KMS-11 (cell line): Measurements from ENCODE around the gene VEPH1.

Experiments
- H2AFZ ChIP-seq: fragments of 200-600 bp; sonication (generic); 2 replicates; pipeline ENCODE4 v1.6.1; 2016; ENCODE audit warnings: antibody characterized with exemption, mixed run types, low read depth
- H3K27ac ChIP-seq: fragments of 200-600 bp; sonication (generic); 2 replicates; pipeline ENCODE4 v1.6.1; 2016; ENCODE audit warnings: mild to moderate bottlenecking, mixed run types
- H3K27me3 ChIP-seq: fragments of 200-600 bp; sonication (generic); 2 replicates; pipeline ENCODE4 v1.6.1; 2017; ENCODE audit warnings: mild to moderate bottlenecking, low read depth, mixed run types, moderate library complexity; ENCODE audit not compliant: insufficient read depth
- H3K36me3 ChIP-seq: fragments of 200-600 bp; sonication (generic); 2 replicates; pipeline ENCODE4 v1.6.1; 2017; ENCODE audit warnings: mild to moderate bottlenecking, mixed run types; ENCODE audit not compliant: insufficient read depth
- H3K4me1 ChIP-seq: fragments of 200-600 bp; sonication (generic); 2 replicates; pipeline ENCODE4 v1.6.1; 2016; ENCODE audit warnings: mild to moderate bottlenecking, low read depth, mixed run types; ENCODE audit not compliant: poor library complexity, severe bottlenecking
- H3K4me2 ChIP-seq: fragments of 200-600 bp; sonication (generic); 2 replicates; pipeline ENCODE4 v1.7.0; 2016; ENCODE audit warnings: mild to moderate bottlenecking, mixed run types
- H3K4me3 ChIP-seq: fragments of 200-600 bp; sonication (generic); IDR thresholded peaks from 2 replicates; pipeline ENCODE4 v1.6.1; 2017; ENCODE audit warnings: low read depth, low read length, mixed read lengths; ENCODE audit not compliant: insufficient read depth
- H3K79me2 ChIP-seq: fragments of 200-600 bp; sonication (generic); 2 replicates; pipeline ENCODE4 v1.6.1; 2016; ENCODE audit warnings: low read depth, mixed run types; ENCODE audit not compliant: insufficient read depth
- H3K9ac ChIP-seq: fragments of 200-600 bp; sonication (generic); 2 replicates; pipeline ENCODE4 v1.6.1; 2016; ENCODE audit warnings: mild to moderate bottlenecking, mixed run types
- H4K20me1 ChIP-seq: fragments of 200-600 bp; sonication (generic); 2 replicates; pipeline ENCODE4 v1.6.1; 2016; ENCODE audit warnings: mild to moderate bottlenecking, mixed run types; ENCODE audit not compliant: insufficient read depth
- CTCF ChIP-seq: fragments of 200-600 bp; sonication (generic); conservative IDR thresholded peaks from 2 replicates; pipeline ENCODE4 v1.6.1; 2017; ENCODE audit warnings: low read depth, mild to moderate bottlenecking, antibody characterized with exemption, low read length, moderate library complexity, mixed read lengths

The VEPH1 gene

GRCh38 chr3:157274644-157275137 lies 228.5 kb downstream of the VEPH1 start:
- no peak overlapping the region for H2AFZ ChIP-seq
- no peaks in the 10 kb centered on the region for H3K36me3 ChIP-seq
- H3K79me2 ChIP-seq = no peaks in the 10 kb centered on the region
- TF ChIP-seq CTCF = no peak
- no peak overlapping the region for H3K4me3 ChIP-seq
- H3K4me1 ChIP-seq = no peaks in the 10 kb centered on the region
- no peaks in the 10 kb centered on the region for H4K20me1 ChIP-seq
- H3K4me2 ChIP-seq = no peak overlapping the region
- H3K27ac ChIP-seq = no peak overlapping the region
- H3K9ac ChIP-seq = no peak overlapping the region
- no peaks in the 10 kb centered on the region for H3K27me3 ChIP-seq

GRCh38 chr3:157271283-157271882 lies 231.8 kb downstream of the VEPH1 start:
- no peaks in the 10 kb centered on the region for H4K20me1 ChIP-seq
- no peaks in the 10 kb centered on the region for H3K27me3 ChIP-seq
- H3K27ac ChIP-seq = no peak overlapping the region
- no peak overlapping the region for H3K4me3 ChIP-seq
- H2AFZ ChIP-seq = no peak overlapping the region
- no peaks in the 10 kb centered on the region for H3K36me3 ChIP-seq
- no peak overlapping the region for H3K4me2 ChIP-seq
- H3K79me2 ChIP-seq = no peaks in the 10 kb centered on the region
- no peak for TF ChIP-seq CTCF
- H3K4me1 ChIP-seq = no peaks in the 10 kb centered on the region
- no peak overlapping the region for H3K9ac ChIP-seq

GRCh38 chr3:157268026-157268425 lies 235.2 kb downstream of the VEPH1 start:
- Histone ChIP-seq H4K20me1 (no peaks in the 10 kb centered on the region), H3K36me3 (no peaks in the 10 kb centered on the region), H2AFZ (no peak overlapping the region), H3K4me2 (no peak overlapping the region), H3K79me2 (no peaks in the 10 kb centered on the region), H3K4me1 (no peaks in the 10 kb centered on the region), H3K4me3 (no peak overlapping the region), H3K27ac (no peak overlapping the region), H3K27me3 (no peaks in the 10 kb centered on the region), H3K9ac (no peak overlapping the region)
- no peak for TF ChIP-seq CTCF

- TF ChIP-seq CTCF = no peak
Observed at GRCh38 chr3:157265931-157266330, 237.3 kb downstream of the VEPH1 start.

More at GRCh38 chr3:157265931-157266330, 237.3 kb downstream of the VEPH1 start:
- Histone ChIP-seq H3K27me3 (no peaks in the 10 kb centered on the region), H2AFZ (no peak overlapping the region), H4K20me1 (no peaks in the 10 kb centered on the region), H3K79me2 (no peaks in the 10 kb centered on the region), H3K36me3 (no peaks in the 10 kb centered on the region), H3K9ac (no peak overlapping the region), H3K27ac (no peak overlapping the region), H3K4me2 (no peak overlapping the region), H3K4me1 (no peaks in the 10 kb centered on the region), H3K4me3 (no peak overlapping the region)
